HFF-Myc (cell line): ENCODE data around the gene ZFP28.

Experiments
- DNase-seq: peaks from one replicate; pipeline ENCODE4 v3.0.0-alpha.2; 2011; ENCODE audit warnings: low read depth; ENCODE audit errors: extremely low read depth
- H3K4me3 ChIP-seq: replicated peaks from 2 replicates; pipeline ENCODE4 v1.5.1; 2011; ENCODE audit warnings: low read depth, mild to moderate bottlenecking, control low read depth, low read length
- TF ChIP-seq, protein P1 (sequence below): IDR thresholded peaks from 2 replicates; pipeline ENCODE4 v1.5.1; 2012; ENCODE audit warnings: mild to moderate bottlenecking, low read depth, low read length, control low read depth; ENCODE audit errors: missing control alignments

Gene ZFP28

DNA sequence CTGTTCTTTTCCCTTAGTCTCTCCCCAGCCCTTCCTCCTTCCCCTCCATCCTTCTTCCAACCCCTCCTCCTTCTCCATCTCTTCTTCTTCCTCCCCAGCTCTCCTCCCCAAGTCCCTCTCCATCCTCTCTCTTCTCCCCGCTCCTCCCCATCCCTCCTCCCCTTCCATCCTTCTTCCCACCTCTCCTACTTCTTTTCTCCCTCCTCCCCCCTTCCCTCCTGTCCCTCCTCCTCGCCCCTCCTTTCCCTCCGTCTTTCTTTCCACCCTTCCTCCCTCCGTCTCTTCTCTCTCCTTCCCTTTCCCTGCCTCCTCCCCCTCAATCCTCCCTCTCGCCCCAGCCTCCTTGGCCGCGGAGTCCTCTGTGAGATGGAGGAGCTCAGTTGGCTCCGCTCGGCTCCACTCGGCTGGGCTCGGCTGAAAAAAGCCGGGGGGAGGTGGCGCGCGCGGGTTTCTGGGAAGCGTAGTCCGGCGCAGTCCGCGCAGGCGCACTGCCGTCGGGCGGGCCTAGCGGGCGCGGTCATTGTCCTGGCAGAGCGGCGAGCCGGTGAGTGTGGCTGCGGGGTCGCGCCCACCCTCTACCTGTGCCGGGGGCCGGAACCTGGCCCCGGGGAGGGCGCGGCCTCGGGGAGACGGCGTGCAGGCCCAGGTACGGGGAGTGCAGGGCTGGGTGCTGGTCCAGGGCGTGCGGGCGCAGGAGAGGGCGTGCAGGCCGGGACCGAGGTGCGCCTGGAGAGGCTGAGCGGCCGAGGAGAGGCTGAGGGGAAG lies 56.2 kb downstream of the ZFP28 start, which contains the start of gene ZNF71:
Gene ZNF71 (plus strand): TSS at position 520 of the 765 bp plus-strand sequence. CDS start 6,257 bp downstream, outside the sequence.
- peak; percentile 39 for DNase-seq
- H3K4me3 ChIP-seq = peak within 1 kb of the TSS; percentile 70
- TF ChIP-seq, protein P1, sequence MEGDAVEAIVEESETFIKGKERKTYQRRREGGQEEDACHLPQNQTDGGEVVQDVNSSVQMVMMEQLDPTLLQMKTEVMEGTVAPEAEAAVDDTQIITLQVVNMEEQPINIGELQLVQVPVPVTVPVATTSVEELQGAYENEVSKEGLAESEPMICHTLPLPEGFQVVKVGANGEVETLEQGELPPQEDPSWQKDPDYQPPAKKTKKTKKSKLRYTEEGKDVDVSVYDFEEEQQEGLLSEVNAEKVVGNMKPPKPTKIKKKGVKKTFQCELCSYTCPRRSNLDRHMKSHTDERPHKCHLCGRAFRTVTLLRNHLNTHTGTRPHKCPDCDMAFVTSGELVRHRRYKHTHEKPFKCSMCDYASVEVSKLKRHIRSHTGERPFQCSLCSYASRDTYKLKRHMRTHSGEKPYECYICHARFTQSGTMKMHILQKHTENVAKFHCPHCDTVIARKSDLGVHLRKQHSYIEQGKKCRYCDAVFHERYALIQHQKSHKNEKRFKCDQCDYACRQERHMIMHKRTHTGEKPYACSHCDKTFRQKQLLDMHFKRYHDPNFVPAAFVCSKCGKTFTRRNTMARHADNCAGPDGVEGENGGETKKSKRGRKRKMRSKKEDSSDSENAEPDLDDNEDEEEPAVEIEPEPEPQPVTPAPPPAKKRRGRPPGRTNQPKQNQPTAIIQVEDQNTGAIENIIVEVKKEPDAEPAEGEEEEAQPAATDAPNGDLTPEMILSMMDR = no peak

- TF ChIP-seq, protein P1 = no peak
Measured at GRCh38 chr19:56595548-56595899, 56.8 kb downstream of the ZFP28 start.

DNA sequence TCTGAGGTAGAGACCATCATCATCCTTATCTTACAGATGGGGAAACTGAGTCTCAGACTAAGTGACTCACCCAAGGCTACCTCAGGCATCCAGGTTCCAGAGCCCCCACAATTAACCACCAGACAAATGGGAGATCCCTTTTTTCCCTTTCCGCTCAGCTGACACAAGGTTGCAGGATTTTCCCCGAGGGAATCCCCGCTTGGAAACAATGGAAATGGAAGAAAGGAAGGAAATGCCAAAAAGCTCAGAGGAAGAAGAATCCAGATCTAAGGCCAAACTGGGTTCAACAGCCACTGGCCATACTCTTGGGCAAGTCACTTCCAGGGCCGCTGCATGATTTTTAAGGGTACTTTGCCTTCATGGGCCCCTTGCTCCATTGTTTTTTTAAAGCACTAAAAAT lies 57.9 kb downstream of the ZFP28 start:
- no peak for DNase-seq
- TF ChIP-seq, protein P1 = no peak
- no peak overlapping the region for H3K4me3 ChIP-seq

More at GRCh38 chr19:56595548-56595899, 56.8 kb downstream of the ZFP28 start:
- no peak for DNase-seq
- peak overlapping the region; percentile 70 for H3K4me3 ChIP-seq

GRCh38 chr19:56597696-56598095 lies 58.9 kb downstream of the ZFP28 start:
- H3K4me3 ChIP-seq = no peak overlapping the region
- TF ChIP-seq, protein P1 = no peak
- no peak for DNase-seq

DNA sequence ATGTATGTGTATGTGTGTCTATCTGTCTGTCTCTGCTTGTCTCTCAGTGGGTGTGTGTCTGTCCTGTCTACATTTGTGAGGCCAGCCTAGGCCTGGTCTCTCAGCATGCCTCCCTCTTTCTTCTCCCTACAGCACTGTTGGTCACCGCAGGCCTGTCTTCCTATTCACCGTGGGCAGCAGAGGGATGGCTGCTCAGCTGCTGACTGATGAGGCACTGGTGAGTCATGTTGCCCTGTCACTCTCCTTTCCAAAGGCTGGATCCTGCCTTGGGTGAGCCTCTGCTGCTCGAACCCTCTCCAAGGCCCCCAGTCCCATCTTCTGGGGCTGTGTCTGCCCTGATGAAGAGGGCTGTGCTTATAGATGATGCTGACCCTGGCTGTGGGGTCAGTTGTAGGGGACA lies 62.6 kb downstream of the ZFP28 start:
- H3K4me3 ChIP-seq = no peak overlapping the region
- DNase-seq = no peak

DNA sequence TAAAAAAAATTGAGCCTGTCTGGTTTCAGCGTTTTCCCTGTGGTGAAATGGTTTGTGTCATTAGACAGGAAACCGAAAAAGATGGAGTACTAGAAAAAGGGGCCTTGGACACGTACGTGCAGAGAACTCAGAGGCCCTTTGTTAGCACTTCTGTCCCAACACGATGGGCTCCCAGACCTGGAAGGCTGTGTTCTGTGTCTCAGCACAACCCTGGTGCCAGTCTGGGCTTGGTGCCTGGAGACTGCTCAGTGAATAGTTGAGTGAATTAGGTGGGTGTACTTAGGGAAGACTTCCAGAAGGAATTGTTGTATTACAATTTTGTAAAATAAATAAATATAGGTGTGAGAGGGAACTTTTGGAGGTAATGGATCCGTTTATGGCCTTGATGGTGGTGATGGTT lies 65.1 kb downstream of the ZFP28 start:
- TF ChIP-seq, protein P1 = no peak
- no peak for DNase-seq
- no peak overlapping the region for H3K4me3 ChIP-seq

More for the DNA sequence above, 62.6 kb downstream of the ZFP28 start:
- TF ChIP-seq, protein P1 = no peak
